Right lobe of liver (tissue), 6 donors: ENCODE measurements around the gene DSCAML1. TPM values are rescaled to one million over a fixed set of nuclear protein-coding genes. Genes with fewer than 3 reads are reported as not detected.

Experiments used
- ATAC-seq, 4 donors: fragments of 200-7000 bp; cut with Tn5 transposase; one replicate each; pipeline ENCODE4 v1.9.1; 2020; ENCODE audit warnings: mild to moderate bottlenecking in 4 of 4, moderate library complexity in 4 of 4
- DNase-seq, 3 donors: peaks; one replicate each; pipeline ENCODE4 v3.0.0-alpha.2; 2020
- H3K27ac ChIP-seq, 3 donors: fragments of 200-600 bp; one replicate each; pipeline ENCODE4 v1.8.0; 2022
- H3K27me3 ChIP-seq, 2 donors: fragments of 200-600 bp; one replicate each; pipeline ENCODE4 v1.8.0; 2022
- H3K36me3 ChIP-seq, 4 donors: fragments of 200-600 bp; sonication (generic) in 1 of 4; one replicate each; pipeline versions ENCODE4 v1.5.1 to v1.8.0; 2017 to 2022; ENCODE audit warnings: control low read depth in 1 of 4
- H3K4me1 ChIP-seq, 4 donors: fragments of 200-600 bp; sonication (generic) in 1 of 4; one replicate each; pipeline versions ENCODE4 v1.5.1 to v1.8.0; 2017 to 2022; ENCODE audit warnings: control low read depth in 1 of 4
- H3K4me3 ChIP-seq, 3 donors: fragments of 200-600 bp; one replicate each; pipeline ENCODE4 v1.8.0; 2022
- H3K9me3 ChIP-seq, 4 donors: fragments of 200-600 bp; sonication (generic) in 1 of 4; one replicate each; pipeline versions ENCODE4 v1.5.1 to v1.8.0; 2017 to 2022; ENCODE audit warnings: control low read depth in 1 of 4
- CTCF ChIP-seq, 4 donors: fragments of 200-600 bp in 3 of 4; fragments of 450-650 bp in 1 of 4; IDR thresholded peaks; one replicate each; pipeline versions ENCODE4 v1.5.1 to v1.8.0; 2016 to 2022; ENCODE audit warnings: antibody characterized with exemption in 4 of 4, mild to moderate bottlenecking in 2 of 4
- POLR2A ChIP-seq: fragments of 450-650 bp; IDR thresholded peaks from one replicate; pipeline ENCODE4 v1.6.1; 2017; ENCODE audit warnings: antibody characterized with exemption, mild to moderate bottlenecking
- WGBS: methylation state at CpG from one replicate; pipeline ENCODE4 v1.1.6; 2018; ENCODE audit warnings: low coverage, low lambda C conversion rate; ENCODE audit not compliant: insufficient coverage; ENCODE audit errors: missing lambda C conversion rate; 5-methylcytosine and 5-hydroxymethylcytosine counted together
- intact Hi-C, 2 donors: fragments of 100-400 bp; cut with DNase I; formaldehyde crosslinking; loops; one replicate each; pipeline versions ENCODE4 v1.11.2 to v1.14.1; 2022
- total RNA-seq, 6 experiments: library from RNA; depleted of rRNA in 2 of 6; stranded (reverse); fragments of >200 nt in 2 of 6; fragmentation: NEBNext Ultra II Directional in 3 of 6; extraction: Animal tissue kit (Norgen Biotek cat#: 25700) in 3 of 6; gene quantifications; one replicate each; pipeline versions ENCODE4 v1.1.0 to v1.2.4, GENCODE V29; 2016 to 2023
- donor health status: DM: no; HTN: yes; CAD: no.
- donor health status: DM: no; HTN: no; CAD: no.
- donor health status: DM: no; HTN: no; CAD: no.
- donor health status: DM: no; HTN: yes; CAD: no.
- donor health status: DM: no; HTN: yes; CAD: no.

The DSCAML1 gene
- total RNA-seq, 6 experiments from 2014 or later = 0.06 to 0.92 (median 0.22) TPM; not detected in 1

GRCh38 chr11:117668321-117668751 is 128.7 kb downstream of the DSCAML1 start:
- no peak overlapping the region for H3K4me3 ChIP-seq
- no peak for ATAC-seq
- no peak for DNase-seq
- no peaks in the 10 kb centered on the region for H3K27me3 ChIP-seq
- intact Hi-C loops = no loop called here
- H3K36me3 ChIP-seq = no peaks in the 10 kb centered on the region
- no peaks in the 10 kb centered on the region for H3K9me3 ChIP-seq
- H3K4me1 ChIP-seq = no peaks in the 10 kb centered on the region
- TF ChIP-seq CTCF (IDR thresholded peaks at IDR 0.05) (no peak), POLR2A (no peak)
- WGBS = 87% methylated on average over 3 of the region's 6 CpGs
- no peak overlapping the region for H3K27ac ChIP-seq

GRCh38 chr11:117664897-117665296 is 132.1 kb downstream of the DSCAML1 start:
- H3K4me3 ChIP-seq = no peak overlapping the region
- intact Hi-C loops = no loop called here
- no peaks in the 10 kb centered on the region for H3K36me3 ChIP-seq
- ATAC-seq (peak in 1 of 4 donors; percentile 28), DNase-seq (no peak)
- no peaks in the 10 kb centered on the region for H3K4me1 ChIP-seq
- H3K27ac ChIP-seq = no peak overlapping the region
- no peaks in the 10 kb centered on the region for H3K27me3 ChIP-seq
- no peak for TF ChIP-seq CTCF (IDR thresholded peaks at IDR 0.05)
- no peak for TF ChIP-seq POLR2A
- 39% methylated on average over 8 of the region's 8 CpGs for WGBS
- no peaks in the 10 kb centered on the region for H3K9me3 ChIP-seq

GRCh38 chr11:117663821-117664220 is 133.2 kb downstream of the DSCAML1 start:
- Histone ChIP-seq H3K27me3 (no peaks in the 10 kb centered on the region), H3K36me3 (no peaks in the 10 kb centered on the region), H3K9me3 (no peaks in the 10 kb centered on the region), H3K4me3 (no peak overlapping the region), H3K27ac (no peak overlapping the region), H3K4me1 (no peaks in the 10 kb centered on the region)
- 58% methylated on average over 7 of the region's 11 CpGs for WGBS
- no peak for ATAC-seq
- DNase-seq = no peak
- TF ChIP-seq CTCF (IDR thresholded peaks at IDR 0.05) (no peak), POLR2A (no peak)
- intact Hi-C loops = no loop called here

- Histone ChIP-seq H3K36me3 (no peaks in the 10 kb centered on the region), H3K27me3 (no peaks in the 10 kb centered on the region), H3K4me1 (no peaks in the 10 kb centered on the region), H3K9me3 (no peaks in the 10 kb centered on the region), H3K4me3 (no peak overlapping the region), H3K27ac (no peak overlapping the region)
- no peak for DNase-seq
- intact Hi-C loops = no loop called here
- no peak for ATAC-seq
- 52% methylated on average over 5 of the region's 5 CpGs for WGBS
- TF ChIP-seq POLR2A (no peak), CTCF (IDR thresholded peaks at IDR 0.05) (no peak)
Measured at GRCh38 chr11:117663414-117663813, 133.6 kb downstream of the DSCAML1 start.

GRCh38 chr11:117662671-117663269 is 134.2 kb downstream of the DSCAML1 start:
- Histone ChIP-seq H3K4me3 (no peak overlapping the region), H3K36me3 (no peaks in the 10 kb centered on the region), H3K4me1 (no peaks in the 10 kb centered on the region), H3K27me3 (no peaks in the 10 kb centered on the region), H3K9me3 (no peaks in the 10 kb centered on the region), H3K27ac (no peak overlapping the region)
- TF ChIP-seq POLR2A = no peak
- TF ChIP-seq CTCF (IDR thresholded peaks at IDR 0.05) = no peak
- intact Hi-C loops = no loop called here
- ATAC-seq = no peak
- no peak for DNase-seq
- 75% methylated on average over 7 of the region's 14 CpGs for WGBS
